ENCODE measurements around the gene MUC6. TPM values are rescaled to one million over a fixed set of nuclear protein-coding genes. Genes with fewer than 3 reads are reported as not detected.

MUC6 gene
- total and polyA plus RNA-seq, 9 of the 15 experiments (the other 6 are each of a cell fraction or from before 2014, with no cell fraction given): not detected

DNA sequence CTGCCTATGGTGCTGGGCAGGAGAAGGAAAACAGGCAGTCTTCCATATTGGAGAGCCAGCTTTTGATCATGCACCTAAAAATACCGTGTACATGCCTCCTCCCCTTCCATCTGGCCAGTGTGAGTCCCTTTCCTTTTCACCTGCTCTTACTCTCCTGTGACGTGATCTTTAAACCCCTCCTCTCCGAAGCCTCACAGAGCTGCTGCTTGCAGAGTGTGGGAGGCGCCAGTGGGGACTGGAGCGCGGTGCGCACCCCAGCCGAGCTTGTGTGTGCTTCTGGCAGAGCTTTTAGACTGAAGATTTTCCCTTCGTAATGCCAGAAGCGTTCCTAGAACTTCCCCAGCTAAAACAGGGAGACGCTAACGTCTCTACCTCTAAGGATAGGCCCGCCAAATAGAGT, 29.8 kb downstream of the MUC6 start:
- ChIA-PET CTCF (ENCODE audit: low intra/inter-chr PET ratio) (no interaction called here), POLR2A (interaction anchor here (1.4 to 1.9 kb wide), 2 partner anchors 11 to 14 kb away, joined by 4 to 5 read pairs; no protein-coding TSS in a partner anchor)
- BruUV-seq (replicated peaks): no TSS peak
- Histone ChIP-seq H3K27me3 (ENCODE audit: control insufficient read depth in 2 of 2, insufficient read depth in 2 of 2, low read length in 2 of 2) (no peaks in the 10 kb centered on the region), H3K9me1 (ENCODE audit: control insufficient read depth, insufficient read depth, low read length) (no peaks in the 10 kb centered on the region), H2AFZ (ENCODE audit: low read depth, low read length) (no peak overlapping the region), H4K20me1 (replicated peaks; ENCODE audit: control insufficient read depth, insufficient read depth, low read length) (no peaks in the 10 kb centered on the region), H3K4me1 (replicated peaks in 1 of 2; ENCODE audit: control insufficient read depth in 2 of 2, insufficient read depth in 2 of 2, low read length in 2 of 2) (peaks cover 0 to 15% of the 10 kb centered on the region in 2 experiments; a peak in 1 of 5 replicates), H3K4me2 (ENCODE audit: insufficient read depth, low read length) (no peak overlapping the region), H3K79me2 (ENCODE audit: control insufficient read depth, insufficient read depth, low read length) (no peaks in the 10 kb centered on the region), H3K9me3 (replicated peaks; ENCODE audit: control insufficient read depth, insufficient read depth, low read depth, low read length) (no peaks in the 10 kb centered on the region), H3K9ac (ENCODE audit: insufficient read depth in 1 of 2, low read depth in 2 of 2, low read length in 2 of 2) (0 out of 4 replicates have a peak overlapping the region, but pooled peaks of 1 of the 2 experiments have one; percentile 8), H3K4me3 (no peak overlapping the region), H3K27ac (ENCODE audit: extremely low read depth, low read depth, low read length) (no peak overlapping the region), H3K36me3 (ENCODE audit: control insufficient read depth, insufficient read depth, low read length) (peaks cover 61% of the 10 kb centered on the region; the same call in 2 of the 3 replicates)
- in situ Hi-C loops (cut with MboI) (no loop called here), intact Hi-C loops (cut with micrococcal nuclease) (no loop called here)
- ATAC-seq (peak; percentile 67), DNase-seq (ENCODE audit: extremely low read depth in 1 of 4, low spot score in 3 of 4) (no peak), FAIRE-seq (no peak)
- TF ChIP-seq ZNF253 (CRISPR knock-in tag; conservative IDR thresholded peaks at IDR 0.05) (no peak), HNRNPH1 (optimal IDR thresholded peaks at IDR 0.05; ENCODE audit: low read depth, low read length) (no peak), ZFP36 (IDR thresholded peaks at IDR 0.05; ENCODE audit: low read depth, low read length, partially characterized antibody) (no peak), KLF16 (IDR thresholded peaks at IDR 0.05) (no peak), ZKSCAN1 (IDR thresholded peaks at IDR 0.05; ENCODE audit: low read depth, low read length) (no peak), ZNF408 (CRISPR knock-in tag; IDR thresholded peaks at IDR 0.05; ENCODE audit: low read depth) (no peak), BRD4 (IDR thresholded peaks at IDR 0.05) (no peak), THRB (CRISPR knock-in tag; conservative IDR thresholded peaks at IDR 0.05) (no peak), GTF2A2 (tag; IDR thresholded peaks at IDR 0.05) (no peak), ZC3H4 (CRISPR knock-in tag; IDR thresholded peaks at IDR 0.05; ENCODE audit: borderline replicate concordance) (no peak), ZNF347 (CRISPR knock-in tag; IDR thresholded peaks at IDR 0.05; ENCODE audit: low read depth) (no peak), BRD9 (IDR thresholded peaks at IDR 0.05; ENCODE audit: low read depth, partially characterized antibody) (no peak)
- WGBS (ENCODE audit: insufficient coverage, low coverage, missing lambda C conversion rate): 66% methylated on average over 13 of the region's 13 CpGs

Data from K562 (cell line).